PC-3 (cell line): Measurements from ENCODE around the gene PRPH. TPM values are rescaled to one million over a fixed set of nuclear protein-coding genes. Genes with fewer than 3 reads are reported as not detected.

Source experiments
- ATAC-seq: fragments of 200-7000 bp; cut with Tn5 transposase; 2 replicates; pipeline ENCODE4 v1.9.1; 2020; ENCODE audit warnings: mild to moderate bottlenecking, moderate library complexity
- Bru-seq: library from RNA; stranded (reverse); fragments of 400-500 nt; gene quantifications from one replicate; lab custom pipeline; 2021; lab: Mats Ljungman, UMichigan
- BruChase-seq, 2 experiments: library from RNA; stranded (reverse); fragments of 400-500 nt; gene quantifications; one replicate each; lab custom pipeline; 2021; lab: Mats Ljungman, UMichigan
- BruUV-seq: library from RNA; stranded (reverse); fragments of 400-500 nt; replicated peaks from 2 replicates; lab custom pipeline; 2021; lab: Mats Ljungman, UMichigan
- CTCF ChIA-PET: fragments of 300-600 bp; sonication (Branson Sonifier 250); formaldehyde crosslinking; loops from one replicate; lab custom pipeline; 2022; ENCODE audit warnings: antibody characterized with exemption; lab: Charles Lee
- POLR2A ChIA-PET: fragments of 300-600 bp; sonication (Branson Sonifier 250); formaldehyde crosslinking; loops from one replicate; lab custom pipeline; 2022; ENCODE audit warnings: antibody characterized with exemption; ENCODE audit not compliant: unreplicated experiment; lab: Charles Lee
- DNase-seq: peaks from one replicate; pipeline ENCODE4 v3.0.0-alpha.2; 2015
- H2AFZ ChIP-seq: fragments of 300-600 bp; sonication (generic); 2 replicates; pipeline ENCODE4 v1.6.0; 2016; ENCODE audit warnings: antibody characterized with exemption, low read length
- H3F3A ChIP-seq: fragments of 300-600 bp; sonication (generic); one replicate; pipeline ENCODE4 v1.6.0; 2017; ENCODE audit warnings: antibody characterized with exemption, low read length, control low read depth, mild to moderate bottlenecking; ENCODE audit not compliant: unreplicated experiment
- H3K27ac ChIP-seq: fragments of 300-600 bp; sonication (generic); 2 replicates; pipeline ENCODE4 v1.5.1; 2016; ENCODE audit warnings: mild to moderate bottlenecking, low read length
- H3K27me3 ChIP-seq: fragments of 300-600 bp; sonication (generic); 2 replicates; pipeline ENCODE4 v1.6.1; 2016; ENCODE audit warnings: low read length, mixed read lengths
- H3K36me3 ChIP-seq: fragments of 300-600 bp; sonication (generic); 2 replicates; pipeline ENCODE4 v1.6.1; 2016; ENCODE audit warnings: low read depth, mixed run types, low read length, mixed read lengths
- H3K4me1 ChIP-seq: fragments of 300-600 bp; sonication (generic); 2 replicates; pipeline ENCODE4 v1.5.1; 2016; ENCODE audit warnings: low read length; ENCODE audit not compliant: insufficient read depth
- H3K4me2 ChIP-seq: fragments of 300-600 bp; sonication (generic); 2 replicates; pipeline ENCODE4 v1.6.0; 2016; ENCODE audit warnings: low read length
- H3K4me3 ChIP-seq: fragments of 300-600 bp; sonication (generic); 2 replicates; pipeline ENCODE4 v1.5.1; 2016; ENCODE audit warnings: mild to moderate bottlenecking, low read length, mixed read lengths
- H3K79me2 ChIP-seq: fragments of 300-600 bp; sonication (generic); 2 replicates; pipeline ENCODE4 v1.6.1; 2017; ENCODE audit warnings: low read length, mixed read lengths
- H3K9ac ChIP-seq: fragments of 300-600 bp; sonication (generic); 2 replicates; pipeline ENCODE4 v1.6.0; 2016; ENCODE audit warnings: mild to moderate bottlenecking, low read length
- H3K9me2 ChIP-seq: fragments of 300-600 bp; sonication (generic); replicated peaks from 2 replicates; pipeline ENCODE4 v1.6.1; 2016; ENCODE audit warnings: mixed run types, low read length, mixed read lengths
- H3K9me3 ChIP-seq: fragments of 300-600 bp; sonication (generic); 2 replicates; pipeline ENCODE4 v1.6.1; 2016; ENCODE audit warnings: low read length, mixed read lengths
- H4K20me1 ChIP-seq: fragments of 300-600 bp; sonication (generic); 2 replicates; pipeline ENCODE4 v1.6.1; 2016; ENCODE audit warnings: low read length, mixed read lengths
- EZH2 ChIP-seq: fragments of 300-600 bp; sonication (generic); IDR thresholded peaks from one replicate; pipeline ENCODE4 v1.6.1; 2017; ENCODE audit warnings: antibody characterized with exemption, mild to moderate bottlenecking, low read length; ENCODE audit not compliant: unreplicated experiment
- EZH2phosphoT487 ChIP-seq: fragments of 300-600 bp; sonication (generic); IDR thresholded peaks from 2 replicates; pipeline ENCODE4 v1.6.1; 2018; ENCODE audit warnings: mild to moderate bottlenecking, antibody characterized with exemption, low read length, borderline replicate concordance
- intact Hi-C: fragments of 100-400 bp; cut with micrococcal nuclease; formaldehyde crosslinking; loops from 2 replicates; pipeline ENCODE4 v1.9.0; 2023
- long read RNA-seq: library from polyadenylated mRNA; unstranded; transcript quantifications from one replicate; pipeline ENCODE4 v2.0.0, GENCODE V29; 2021; ENCODE audit not compliant: unreplicated experiment
- total RNA-seq: library from RNA; depleted of rRNA; stranded (reverse); fragments of >200 nt; gene quantifications from 2 replicates; pipeline ENCODE4 v1.2.3, GENCODE V29; 2014; rRNA removed
- TF ChIP-seq, protein P1 (sequence below): fragments of 300-600 bp; sonication (generic); conservative IDR thresholded peaks from 2 replicates; pipeline ENCODE4 v1.5.1; 2017; ENCODE audit warnings: antibody characterized with exemption, low read depth, mild to moderate bottlenecking, low read length

PRPH gene
- total RNA-seq (0.15 TPM in 1 of 2 replicates, not detected in the other), Bru-seq, nascent RNA (percentile 38 among the genes with signal in this experiment), BruChase-seq, experiment 1, labeled RNA remaining after a 6-hour chase (percentile 52 among the genes with signal in this experiment), BruChase-seq, experiment 2, labeled RNA remaining after a 2-hour chase (percentile 41 among the genes with signal in this experiment)
- long read RNA-seq, partial matches to known transcripts, result 0 of 1 reads
- long read RNA-seq, other reads (novel, unspliced or antisense), result 0 of 1 reads

DNA sequence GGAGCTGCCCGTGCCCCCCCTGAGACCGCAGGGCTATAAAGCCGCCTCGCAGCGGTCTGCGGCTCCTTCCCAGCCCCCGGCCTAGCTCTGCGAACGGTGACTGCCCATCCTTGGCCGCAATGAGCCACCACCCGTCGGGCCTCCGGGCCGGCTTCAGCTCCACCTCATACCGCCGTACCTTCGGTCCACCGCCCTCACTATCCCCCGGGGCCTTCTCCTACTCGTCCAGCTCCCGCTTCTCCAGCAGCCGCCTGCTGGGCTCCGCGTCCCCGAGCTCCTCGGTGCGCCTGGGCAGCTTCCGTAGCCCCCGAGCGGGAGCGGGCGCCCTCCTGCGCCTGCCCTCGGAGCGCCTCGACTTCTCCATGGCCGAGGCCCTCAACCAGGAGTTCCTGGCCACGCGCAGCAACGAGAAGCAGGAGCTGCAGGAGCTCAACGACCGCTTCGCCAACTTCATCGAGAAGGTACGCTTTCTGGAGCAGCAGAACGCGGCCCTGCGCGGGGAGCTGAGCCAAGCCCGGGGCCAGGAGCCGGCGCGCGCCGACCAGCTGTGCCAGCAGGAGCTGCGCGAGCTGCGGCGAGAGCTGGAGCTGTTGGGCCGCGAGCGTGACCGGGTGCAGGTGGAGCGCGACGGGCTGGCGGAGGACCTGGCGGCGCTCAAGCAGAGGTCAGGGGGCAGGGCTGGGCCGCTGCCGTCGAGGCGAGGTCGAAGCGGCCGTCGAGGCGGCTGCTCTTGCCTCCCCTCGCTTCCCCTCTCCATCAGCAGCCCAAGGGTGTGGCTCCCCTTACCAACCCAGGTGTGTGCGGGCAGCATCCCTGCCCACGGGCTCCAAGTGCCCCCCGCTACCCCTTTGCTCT, at the start of gene PRPH:
Gene PRPH, plus strand, starts transcription at position 66 of the 855 bp plus-strand sequence. Its CDS starts 54 bp downstream, at position 120.
- H3K9me2 ChIP-seq, result no peaks in the 10 kb centered on the region
- H3K27ac ChIP-seq, result no peak within 1 kb of the TSS
- no peak within 1 kb of the TSS for H3K4me3 ChIP-seq
- POLR2A ChIA-PET, result no interaction called here
- DNase-seq (no peak), ATAC-seq (no peak)
- no peaks in the 10 kb centered on the region for H4K20me1 ChIP-seq
- H3K4me2 ChIP-seq, result no peak within 1 kb of the TSS
- H2AFZ ChIP-seq, result no peak within 1 kb of the TSS
- no TSS peak for BruUV-seq
- H3K27me3 ChIP-seq, result no peaks in the 10 kb centered on the region
- TF ChIP-seq, protein P1, sequence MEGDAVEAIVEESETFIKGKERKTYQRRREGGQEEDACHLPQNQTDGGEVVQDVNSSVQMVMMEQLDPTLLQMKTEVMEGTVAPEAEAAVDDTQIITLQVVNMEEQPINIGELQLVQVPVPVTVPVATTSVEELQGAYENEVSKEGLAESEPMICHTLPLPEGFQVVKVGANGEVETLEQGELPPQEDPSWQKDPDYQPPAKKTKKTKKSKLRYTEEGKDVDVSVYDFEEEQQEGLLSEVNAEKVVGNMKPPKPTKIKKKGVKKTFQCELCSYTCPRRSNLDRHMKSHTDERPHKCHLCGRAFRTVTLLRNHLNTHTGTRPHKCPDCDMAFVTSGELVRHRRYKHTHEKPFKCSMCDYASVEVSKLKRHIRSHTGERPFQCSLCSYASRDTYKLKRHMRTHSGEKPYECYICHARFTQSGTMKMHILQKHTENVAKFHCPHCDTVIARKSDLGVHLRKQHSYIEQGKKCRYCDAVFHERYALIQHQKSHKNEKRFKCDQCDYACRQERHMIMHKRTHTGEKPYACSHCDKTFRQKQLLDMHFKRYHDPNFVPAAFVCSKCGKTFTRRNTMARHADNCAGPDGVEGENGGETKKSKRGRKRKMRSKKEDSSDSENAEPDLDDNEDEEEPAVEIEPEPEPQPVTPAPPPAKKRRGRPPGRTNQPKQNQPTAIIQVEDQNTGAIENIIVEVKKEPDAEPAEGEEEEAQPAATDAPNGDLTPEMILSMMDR, result no peak
- TF ChIP-seq EZH2phosphoT487 (no peak), EZH2 (no peak)
- H3K79me2 ChIP-seq, result no peaks in the 10 kb centered on the region
- H3K9ac ChIP-seq, result no peak within 1 kb of the TSS
- CTCF ChIA-PET, result interaction anchor here (0.5 kb wide), 1 partner anchor 428 kb away, joined by 3 read pairs; no protein-coding TSS in a partner anchor
- H3K36me3 ChIP-seq, result no peaks in the 10 kb centered on the region
- H3F3A ChIP-seq, result no peaks in the 10 kb centered on the region
- H3K9me3 ChIP-seq, result no peaks in the 10 kb centered on the region
- H3K4me1 ChIP-seq, result peaks cover 12% of the 10 kb centered on the region
- intact Hi-C loops, result no loop called here

DNA sequence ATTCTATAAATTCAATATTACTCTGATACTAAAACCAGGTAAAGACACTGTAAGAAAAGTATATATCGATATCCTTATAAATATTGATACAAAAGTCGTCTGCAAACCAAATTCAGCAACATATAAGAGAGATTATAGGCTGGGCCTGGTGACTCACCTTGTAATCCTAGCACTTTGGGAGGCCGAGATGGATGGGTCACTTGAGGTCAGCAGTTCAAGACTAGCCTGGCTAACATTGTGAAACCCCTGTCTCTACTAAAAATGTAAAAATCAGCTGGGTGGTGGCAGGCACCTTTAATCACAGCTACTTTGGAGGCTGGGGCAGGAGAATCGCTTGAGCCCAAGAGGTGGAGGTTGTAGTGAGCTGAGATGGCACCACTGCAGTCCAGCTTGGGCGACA, 43.6 kb upstream of the PRPH start:
- Histone ChIP-seq H3K36me3 (no peaks in the 10 kb centered on the region), H2AFZ (no peak overlapping the region), H3K4me2 (no peak overlapping the region), H3K79me2 (no peaks in the 10 kb centered on the region), H3K27me3 (no peaks in the 10 kb centered on the region), H3F3A (no peaks in the 10 kb centered on the region), H3K9ac (no peak overlapping the region), H4K20me1 (no peaks in the 10 kb centered on the region), H3K9me2 (no peaks in the 10 kb centered on the region), H3K4me1 (no peaks in the 10 kb centered on the region), H3K9me3 (no peaks in the 10 kb centered on the region), H3K4me3 (no peak overlapping the region), H3K27ac (no peak overlapping the region)
- ChIA-PET CTCF (no interaction called here), POLR2A (no interaction called here)
- intact Hi-C loops, result no loop called here
- DNase-seq (no peak), ATAC-seq (no peak)
- no TSS peak for BruUV-seq
- TF ChIP-seq EZH2phosphoT487, result no peak
- TF ChIP-seq EZH2, result no peak
- TF ChIP-seq, protein P1, result no peak
